DMS153 (cell line): ENCODE data around the gene MAML3.

Experiments used
- DNase-seq: peaks from one replicate; lab custom pipeline; 2025; lab: John Stamatoyannopoulos, UW

MAML3 gene

GRCh38 chr4:139921429-139922184 is 232.4 kb downstream of the MAML3 start:
- peak; percentile 99 for DNase-seq

- DNase-seq = no peak
These were observed 233.4 kb downstream of the MAML3 start for GRCh38 chr4:139920486-139921002.

GRCh38 chr4:139919521-139919920 is 234.5 kb downstream of the MAML3 start:
- no peak for DNase-seq

GRCh38 chr4:139919004-139919403 is 235.0 kb downstream of the MAML3 start:
- DNase-seq = no peak

GRCh38 chr4:139918591-139918990 is 235.4 kb downstream of the MAML3 start:
- no peak for DNase-seq

- no peak for DNase-seq
These were observed 236.1 kb downstream of the MAML3 start for GRCh38 chr4:139917896-139918295.

GRCh38 chr4:139916041-139916440 is 237.9 kb downstream of the MAML3 start:
- DNase-seq = no peak

- peak; percentile 36 for DNase-seq
These were observed 238.9 kb downstream of the MAML3 start for GRCh38 chr4:139915037-139915436.

- no peak for DNase-seq
These were observed 239.9 kb downstream of the MAML3 start for GRCh38 chr4:139913995-139914598.

GRCh38 chr4:139913398-139913990 is 240.5 kb downstream of the MAML3 start:
- peak; percentile 36 for DNase-seq

GRCh38 chr4:139912445-139912844 is 241.5 kb downstream of the MAML3 start:
- DNase-seq = no peak

GRCh38 chr4:139910106-139910505 is 243.9 kb downstream of the MAML3 start:
- DNase-seq = no peak

GRCh38 chr4:139908636-139909437 is 245.1 kb downstream of the MAML3 start:
- no peak for DNase-seq

- no peak for DNase-seq
These were observed 246.8 kb downstream of the MAML3 start for GRCh38 chr4:139907001-139907809.

- DNase-seq = no peak
These were observed 248.5 kb downstream of the MAML3 start for GRCh38 chr4:139905489-139905888.

- DNase-seq = no peak
These were observed 249.6 kb downstream of the MAML3 start for GRCh38 chr4:139904406-139904805.

GRCh38 chr4:139903845-139904244 is 250.1 kb downstream of the MAML3 start:
- DNase-seq = no peak

- DNase-seq = no peak
These were observed 251.4 kb downstream of the MAML3 start for GRCh38 chr4:139902321-139903320.

GRCh38 chr4:139901531-139902320 is 252.3 kb downstream of the MAML3 start:
- DNase-seq = peak; percentile 33
